ENCODE measurements around the gene CLDN11.

CLDN11 gene

GRCh38 chr3:170463011-170463410 lies 44.3 kb downstream of the CLDN11 start:
- TF ChIP-seq CTCF (IDR thresholded peaks at IDR 0.05), result no peak

DNA sequence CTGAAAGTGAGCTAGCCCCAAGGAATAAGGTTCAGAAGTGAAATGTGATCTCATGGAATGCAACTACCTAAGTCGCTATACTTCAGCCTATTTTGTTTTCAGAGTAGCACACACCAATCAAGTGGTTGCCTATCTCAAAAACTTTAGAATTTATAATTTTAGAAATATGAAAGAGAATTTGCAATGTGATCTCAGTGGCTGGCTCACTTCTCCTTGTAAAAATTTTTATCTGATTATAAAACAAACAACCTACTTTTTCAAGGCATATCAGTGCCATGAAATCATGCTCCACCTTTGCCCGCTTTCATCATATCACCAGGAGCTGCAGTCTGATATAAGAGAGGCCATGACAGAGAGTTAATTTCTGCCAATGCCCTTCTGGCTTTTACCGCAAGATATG lies 47.3 kb downstream of the CLDN11 start:
- no peak for TF ChIP-seq CTCF (IDR thresholded peaks at IDR 0.05)

DNA sequence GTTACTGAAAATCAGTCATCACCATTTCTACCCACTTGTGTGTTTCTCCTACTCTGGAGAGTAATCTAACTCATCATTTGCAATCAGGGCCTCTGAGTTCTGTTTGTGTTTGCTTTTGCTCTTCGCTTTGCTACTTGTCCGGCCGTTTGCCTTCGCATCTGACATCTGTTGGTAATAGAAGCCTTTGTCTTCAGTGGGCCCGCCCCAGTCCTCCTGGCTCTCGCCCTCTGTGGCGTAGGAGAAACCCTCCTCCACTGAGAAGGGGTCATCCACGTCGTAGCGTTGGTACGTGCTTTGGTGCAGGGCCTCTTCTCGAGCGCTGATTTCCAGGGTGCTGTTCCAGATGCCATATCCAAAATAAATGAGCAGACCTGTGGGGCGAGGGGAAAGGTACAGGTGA lies 48.3 kb downstream of the CLDN11 start:
- no peak for TF ChIP-seq CTCF (IDR thresholded peaks at IDR 0.05)

- TF ChIP-seq CTCF (IDR thresholded peaks at IDR 0.05), result no peak
Measured at GRCh38 chr3:170467571-170468147, 49.0 kb downstream of the CLDN11 start.

DNA sequence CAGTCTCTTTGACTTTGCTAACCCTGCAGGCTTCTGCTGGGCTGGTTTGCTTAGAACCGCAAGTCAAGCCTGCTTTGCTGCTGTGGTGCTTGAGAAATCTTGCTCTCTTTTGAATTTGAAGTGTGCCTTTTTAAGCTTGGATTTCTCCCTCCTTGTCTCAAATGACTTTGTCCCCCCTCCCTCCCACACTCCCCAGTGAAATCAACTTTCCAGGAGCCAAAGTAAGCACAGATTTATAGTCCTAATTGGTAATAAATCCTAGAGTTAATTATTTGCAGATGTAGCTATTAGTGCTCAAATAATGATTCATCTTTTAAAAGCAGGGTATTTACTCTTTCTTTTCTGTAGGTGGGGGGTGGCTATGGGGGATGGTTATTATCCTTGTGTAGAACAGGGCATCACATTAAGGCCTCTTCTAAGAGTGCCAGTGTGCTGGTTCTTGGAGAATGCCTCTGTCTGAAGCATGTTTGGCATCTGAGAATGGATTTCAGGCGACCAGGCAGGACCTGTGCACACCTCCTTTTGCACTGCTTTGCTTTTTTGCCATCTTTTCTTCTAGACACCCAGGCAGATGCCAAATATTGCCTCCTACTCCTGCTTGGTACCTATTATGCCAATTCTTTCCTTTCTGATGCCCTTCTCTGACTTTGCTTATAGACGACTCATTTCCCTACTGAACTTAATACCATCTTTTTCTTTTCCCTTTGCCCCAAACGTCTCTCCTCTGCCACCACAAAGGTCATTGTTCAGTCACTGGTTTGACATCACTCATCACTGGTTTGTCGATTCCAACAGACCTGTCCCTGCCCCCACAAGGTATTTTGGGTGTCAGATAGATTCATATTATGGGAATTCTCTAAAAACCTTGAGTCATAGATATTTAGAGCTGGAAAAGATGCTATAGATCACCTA lies 50.7 kb downstream of the CLDN11 start:
- no peak for TF ChIP-seq CTCF (IDR thresholded peaks at IDR 0.05)

GRCh38 chr3:170470063-170471016 lies 51.7 kb downstream of the CLDN11 start:
- TF ChIP-seq CTCF (IDR thresholded peaks at IDR 0.05), result no peak

GRCh38 chr3:170471149-170471548 lies 52.5 kb downstream of the CLDN11 start:
- no peak for TF ChIP-seq CTCF (IDR thresholded peaks at IDR 0.05)

Data from LNCAP (cell line).